HL-60/S4 treated with retinoic acid at 250 ng/mL for 4 days and 3 days (cell line): ENCODE measurements around the gene ISCA1.

Experiments used
- in situ Hi-C: fragments of 300-500 bp; cut with MboI; formaldehyde crosslinking; loops from 2 replicates; pipeline ENCODE4 v1.7.0; 2022; ENCODE audit warnings: low sequenced_read_pairs

The ISCA1 gene

DNA sequence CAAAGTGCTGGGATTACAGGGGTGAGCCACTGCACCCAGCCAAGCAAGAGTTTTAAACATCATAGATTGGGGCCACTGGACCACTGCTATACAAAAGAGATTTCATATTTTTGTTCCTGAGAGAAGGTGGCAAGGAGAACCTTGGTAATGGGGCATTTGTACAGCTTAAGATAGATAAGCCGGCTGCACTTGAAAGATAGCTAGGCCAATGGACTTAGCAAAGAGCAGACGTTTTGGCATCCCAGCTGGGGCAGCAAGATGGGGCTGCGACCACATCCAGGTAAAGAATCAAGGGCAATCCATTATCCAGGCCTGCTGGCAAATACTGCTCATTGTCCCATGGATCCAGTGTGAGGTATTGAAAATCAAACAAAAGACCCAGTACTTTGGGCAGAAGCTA is 3.9 kb upstream of the ISCA1 start:
- in situ Hi-C loops = no loop called here

DNA sequence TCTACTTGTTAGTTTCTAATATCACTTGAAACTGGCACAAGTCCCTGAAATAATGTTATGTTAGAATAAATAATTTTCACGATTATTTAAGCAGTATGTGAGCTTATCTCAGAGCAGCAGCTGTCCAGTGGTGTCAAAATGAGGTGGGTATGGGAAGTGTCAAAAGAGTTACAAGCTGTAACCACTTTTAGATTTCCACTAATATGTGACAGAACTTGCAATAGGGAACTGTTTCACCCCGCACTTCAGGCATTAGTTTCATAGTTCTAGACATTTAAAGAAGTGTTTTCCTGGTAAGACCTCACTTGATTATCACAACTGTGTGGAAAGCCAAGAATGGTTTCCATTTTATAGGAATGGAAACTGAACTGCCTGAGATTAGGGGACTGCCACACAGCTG is 2.9 kb upstream of the ISCA1 start:
- in situ Hi-C loops = no loop called here

DNA sequence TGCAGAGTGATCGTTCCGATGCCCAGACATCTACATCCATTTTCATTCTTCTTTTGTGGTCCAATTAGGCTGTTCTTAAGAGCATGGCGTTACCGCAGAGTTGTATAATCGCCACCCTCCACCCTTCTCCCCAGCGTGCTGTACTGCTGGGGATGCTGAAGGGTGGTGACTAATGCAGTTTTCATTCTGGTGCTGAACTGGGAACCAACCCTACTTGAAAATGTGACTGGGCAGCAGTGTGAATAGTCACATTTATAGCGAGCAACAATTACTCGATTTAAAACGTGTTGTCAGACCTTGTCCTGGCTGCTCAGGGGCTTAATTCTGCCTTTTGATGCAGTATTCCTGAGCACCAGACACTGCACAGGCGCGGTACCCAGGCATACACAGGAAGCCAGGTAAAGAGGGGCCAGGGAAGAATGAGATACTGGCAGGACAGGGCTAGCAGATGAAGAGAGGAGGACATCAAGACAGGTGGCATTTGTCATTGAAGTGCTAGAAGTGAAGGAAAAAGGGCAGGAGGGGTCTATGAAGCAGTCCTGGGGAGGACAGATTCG is 719 bp upstream of the ISCA1 start:
- in situ Hi-C loops = no loop called here

DNA sequence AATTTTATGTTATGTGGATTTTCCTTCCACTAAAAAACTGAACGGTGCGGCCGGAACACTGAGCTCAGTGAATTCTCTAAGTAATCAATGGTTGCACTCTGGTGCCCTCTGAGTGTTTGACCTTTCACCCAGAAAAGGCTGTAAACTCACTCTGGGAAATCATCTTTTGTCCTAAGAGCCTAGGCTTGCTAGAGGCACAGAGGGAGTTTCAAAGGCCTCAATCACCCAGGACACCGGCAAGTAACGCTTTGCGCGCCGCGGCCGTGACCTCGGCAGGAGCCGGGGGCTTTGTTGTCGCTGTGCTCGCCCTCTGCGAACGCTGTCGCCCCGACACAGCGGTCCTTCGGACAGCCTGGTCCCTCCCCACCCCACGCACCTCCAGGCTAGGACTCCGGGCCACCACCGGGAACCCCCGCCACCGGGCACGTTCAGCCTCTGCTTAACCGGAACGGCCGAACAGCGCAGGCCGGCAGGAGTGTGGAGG is 703 bp downstream of the ISCA1 start:
- in situ Hi-C loops = no loop called here

DNA sequence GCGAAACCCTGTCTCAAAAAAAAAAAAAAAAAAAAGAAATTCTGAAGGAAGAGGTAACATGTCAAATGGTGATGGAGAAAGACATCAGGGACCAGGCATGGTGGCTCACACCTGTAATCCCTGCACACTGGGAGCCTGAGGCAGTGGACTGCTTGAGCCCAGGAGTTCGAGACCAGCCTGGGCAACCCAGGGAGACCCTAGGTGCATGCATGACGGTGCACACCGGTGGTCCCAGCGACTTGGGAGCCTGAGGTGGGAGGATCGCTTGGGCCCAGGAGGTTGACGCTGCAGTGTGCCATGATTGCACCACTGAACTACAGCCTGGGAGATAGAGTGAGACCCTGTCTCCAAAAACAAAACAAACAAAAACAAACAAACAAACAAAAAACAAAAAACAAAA is 1.8 kb downstream of the ISCA1 start:
- in situ Hi-C loops = no loop called here

DNA sequence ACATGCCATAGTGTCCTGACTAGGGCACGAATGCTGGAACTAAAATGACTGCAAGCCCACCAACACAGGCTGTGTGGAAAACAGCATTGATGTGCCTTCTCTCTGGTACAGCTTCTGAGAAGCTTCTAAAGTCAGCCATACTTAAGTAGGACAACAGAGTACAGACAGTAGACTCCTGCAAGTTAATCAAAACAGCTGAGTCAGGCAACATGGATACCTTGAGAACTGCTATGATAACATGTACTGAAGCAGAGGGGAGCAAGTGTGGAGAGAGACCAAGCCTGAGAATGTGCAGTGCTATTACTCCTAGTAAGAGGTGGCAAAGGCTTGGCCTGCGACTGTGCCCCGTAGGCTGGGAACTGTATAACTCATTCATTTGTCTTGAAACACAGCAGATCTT is 2.5 kb downstream of the ISCA1 start:
- in situ Hi-C loops = no loop called here

DNA sequence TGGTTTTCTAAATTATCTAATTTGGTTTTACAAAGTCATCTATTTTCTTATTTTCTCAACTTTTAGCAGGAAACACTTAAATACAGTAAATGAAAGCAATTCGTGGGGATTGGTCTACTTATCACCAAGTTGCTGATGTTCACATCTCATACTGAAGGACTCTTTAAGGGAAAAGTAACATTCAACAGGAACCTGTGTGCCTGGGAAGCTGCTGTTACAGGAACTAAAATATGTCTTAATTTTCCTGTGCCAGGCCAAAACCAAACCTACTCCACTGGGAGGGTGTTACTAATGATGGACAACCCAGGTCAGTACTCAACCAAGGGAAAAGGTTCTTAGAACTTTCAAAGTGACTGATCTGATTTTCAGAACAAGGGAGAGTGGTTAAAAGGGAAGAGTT is 5.3 kb downstream of the ISCA1 start:
- in situ Hi-C loops = no loop called here

DNA sequence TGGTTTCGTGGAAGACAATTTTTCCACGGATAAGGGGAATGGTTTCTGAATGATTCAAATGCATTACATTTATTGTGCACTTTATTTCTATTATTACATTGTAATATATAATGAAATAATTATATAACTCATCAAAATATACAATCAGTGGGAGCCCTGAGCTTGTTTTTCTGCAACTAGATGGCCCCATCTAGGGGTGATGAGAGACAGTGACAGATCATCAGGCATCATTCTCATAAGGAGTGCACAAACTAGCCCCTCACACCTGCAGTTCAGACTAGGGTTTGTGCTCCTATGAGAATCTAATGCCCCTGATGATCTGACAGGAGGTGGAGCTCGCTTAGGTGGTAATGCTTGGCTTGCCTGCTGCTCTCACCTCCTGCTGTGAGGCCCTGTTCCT is 6.4 kb downstream of the ISCA1 start:
- in situ Hi-C loops = no loop called here

DNA sequence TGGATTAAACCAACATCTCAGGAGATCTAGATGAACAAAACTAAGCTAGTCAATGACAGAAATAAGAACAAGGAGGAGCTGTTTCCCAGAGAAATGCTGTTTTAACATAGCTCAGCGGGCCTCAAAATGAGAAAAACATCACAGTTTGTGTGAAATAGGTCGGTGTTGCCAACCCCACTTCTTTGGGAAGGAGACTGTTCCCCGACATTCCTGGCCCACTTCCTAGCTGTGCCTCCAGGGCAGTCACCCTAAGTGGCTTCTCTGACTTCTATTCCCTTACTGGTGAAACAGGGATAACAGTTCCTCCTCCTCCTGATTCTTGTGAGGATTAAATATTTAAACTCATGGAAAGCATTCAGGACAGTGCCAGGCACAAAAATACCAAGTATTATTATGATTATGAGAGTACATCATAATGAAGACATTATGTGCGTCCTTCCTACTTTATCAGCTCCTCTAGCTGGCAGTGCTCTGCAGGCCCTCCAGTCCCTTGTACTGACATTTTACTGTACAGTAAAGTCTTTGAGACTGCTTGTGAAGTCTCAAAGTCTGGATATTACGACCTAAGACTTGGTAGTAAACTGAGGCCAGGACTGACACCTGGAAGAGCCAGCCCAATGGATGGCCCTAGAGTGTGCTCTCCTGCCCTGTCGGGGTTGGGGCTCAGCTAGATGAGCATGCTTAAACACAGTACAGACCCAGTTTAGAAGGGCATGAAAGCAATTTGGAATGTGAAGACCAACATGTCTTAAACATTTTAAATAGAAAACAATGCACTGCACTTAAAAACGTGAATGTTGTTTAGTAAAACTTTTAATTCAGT is 7.3 kb downstream of the ISCA1 start:
- in situ Hi-C loops = no loop called here

DNA sequence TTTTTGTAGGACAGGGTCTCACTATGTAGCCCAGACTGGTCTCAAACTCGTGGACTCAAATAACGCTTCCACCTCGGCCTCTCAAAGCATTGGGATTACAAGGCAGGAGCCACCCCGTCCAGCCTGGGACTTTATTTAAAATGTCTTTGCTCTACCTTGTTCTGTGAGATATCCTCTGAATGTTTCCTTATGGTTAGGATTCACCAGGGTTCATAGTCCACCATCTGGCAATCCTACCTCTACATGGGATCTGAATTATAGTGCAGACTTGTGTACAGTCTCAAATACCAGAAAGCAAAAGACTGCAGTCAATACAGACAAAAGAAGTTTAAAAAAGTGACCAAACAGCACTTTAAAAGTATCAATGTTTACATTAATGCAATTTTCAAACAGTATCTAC is 10.1 kb downstream of the ISCA1 start:
- in situ Hi-C loops = no loop called here

DNA sequence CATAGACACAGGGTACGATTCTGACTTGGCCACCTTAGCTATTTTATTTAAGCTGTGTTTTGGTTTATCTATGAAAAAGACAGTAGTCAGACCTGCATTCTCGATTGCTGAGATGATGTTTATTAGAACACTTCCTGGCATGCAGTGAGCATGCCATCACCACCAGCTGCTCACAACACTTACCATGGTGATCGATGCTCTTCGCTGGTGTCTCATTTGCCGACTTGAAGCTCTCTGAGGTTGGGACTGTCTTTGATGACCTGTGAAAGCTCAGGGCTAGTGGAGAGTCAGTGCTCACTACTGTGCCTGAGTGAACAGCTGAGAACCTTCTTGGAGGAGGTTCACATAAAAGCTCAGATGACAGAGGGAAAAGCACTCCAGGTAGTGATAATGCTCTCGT is 18.5 kb downstream of the ISCA1 start:
- in situ Hi-C loops = no loop called here

DNA sequence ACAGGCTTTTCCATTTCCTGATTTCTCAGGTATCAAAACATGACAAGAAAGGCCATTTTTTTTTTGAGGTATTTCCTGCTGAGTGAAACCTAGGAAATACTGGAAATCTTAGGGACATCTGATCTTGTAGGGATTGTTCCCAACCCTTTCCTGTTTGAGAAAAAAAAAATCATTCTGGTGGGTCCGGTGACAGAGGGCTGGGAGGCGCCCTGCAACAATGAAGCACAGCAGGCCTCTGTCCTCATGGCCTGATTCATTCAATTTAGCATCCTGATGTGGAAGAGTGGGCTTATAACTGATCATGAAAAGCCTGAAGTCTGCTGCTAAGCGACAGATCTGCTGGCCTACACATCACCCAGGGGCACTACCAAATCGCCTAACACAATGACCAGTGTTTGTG is 19.8 kb downstream of the ISCA1 start:
- in situ Hi-C loops = no loop called here

DNA sequence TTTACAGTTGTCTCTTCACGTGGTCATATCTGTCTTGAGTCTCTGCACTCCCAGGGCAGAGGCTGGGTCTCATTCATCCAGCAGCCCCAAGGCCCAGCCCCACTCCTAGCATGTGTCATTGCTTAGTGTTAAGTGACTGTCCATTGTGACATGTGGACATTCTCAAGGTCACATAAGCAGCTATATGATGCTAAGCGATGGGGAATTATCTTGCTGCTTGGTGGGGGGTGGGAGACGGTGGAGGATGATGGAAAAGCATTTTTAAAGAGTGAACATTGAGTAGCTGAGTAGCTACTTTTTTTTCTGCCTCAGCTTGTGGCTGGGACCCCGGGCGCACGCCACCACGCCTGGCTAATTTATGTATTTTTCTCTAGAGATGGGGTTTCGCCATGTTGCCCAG is 22.8 kb downstream of the ISCA1 start, which contains the start of gene C9orf153:
Gene C9orf153, minus strand, starts transcription at position 101 of the 400 bp plus-strand sequence. CDS start 30,054 bp downstream, outside the sequence.
- in situ Hi-C loops = no loop called here

DNA sequence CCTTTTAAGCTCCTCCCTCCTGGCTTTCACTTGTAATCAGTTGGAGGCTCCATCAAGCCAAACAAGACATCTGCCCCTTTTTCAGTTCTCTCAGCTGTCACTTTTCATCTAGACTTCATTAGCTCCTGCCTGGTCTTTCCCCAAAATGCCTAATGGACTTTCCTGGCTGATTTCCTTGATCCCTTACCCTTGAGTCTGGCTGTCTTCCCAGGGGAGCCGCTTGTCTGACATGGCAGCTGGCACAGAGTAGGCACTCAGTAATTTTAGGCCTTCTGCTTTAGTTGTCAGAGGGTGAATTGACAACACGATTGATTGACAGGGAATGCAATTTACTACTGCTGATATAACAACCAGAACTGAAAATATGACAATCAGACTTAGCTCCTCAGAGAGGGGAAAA is 24.9 kb downstream of the ISCA1 start:
- in situ Hi-C loops = no loop called here

DNA sequence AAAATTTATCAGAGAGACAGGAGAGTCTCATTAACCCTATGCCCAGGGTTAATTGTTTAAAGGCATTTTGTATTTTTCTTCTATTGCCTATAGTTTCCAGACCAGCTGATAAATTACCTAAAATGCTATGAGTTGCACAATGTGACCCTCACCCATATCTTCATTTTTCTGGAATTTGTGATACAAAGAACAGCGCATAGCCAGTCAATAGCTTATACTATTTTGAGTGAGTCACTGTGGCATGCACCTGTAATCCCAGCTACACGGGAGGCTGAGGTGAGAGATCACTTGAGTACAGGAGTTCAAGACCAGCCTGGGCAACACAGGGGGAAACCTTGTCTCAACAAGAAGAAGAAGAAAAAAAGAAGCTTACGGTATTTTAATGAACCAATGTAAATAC is 25.7 kb downstream of the ISCA1 start:
- in situ Hi-C loops = no loop called here

DNA sequence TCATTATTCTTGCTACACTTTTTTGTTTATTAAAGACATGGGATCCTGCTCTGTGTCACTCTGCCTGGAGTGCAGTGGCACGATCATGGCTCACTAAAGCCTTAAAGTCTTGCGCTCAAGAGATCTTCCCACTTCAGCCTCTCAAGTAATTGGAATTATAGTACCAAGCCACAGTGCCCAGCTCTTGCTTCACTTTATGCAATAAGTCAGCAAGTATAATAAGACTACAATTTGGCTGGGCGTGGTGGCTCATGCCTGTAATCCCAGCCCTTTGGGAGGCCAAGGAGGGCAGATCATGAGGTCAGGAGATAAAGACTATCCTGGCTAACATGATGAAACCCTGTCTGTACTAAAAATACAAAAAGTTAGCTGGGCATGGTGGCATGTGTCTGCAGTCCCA is 28.8 kb downstream of the ISCA1 start:
- in situ Hi-C loops = no loop called here

DNA sequence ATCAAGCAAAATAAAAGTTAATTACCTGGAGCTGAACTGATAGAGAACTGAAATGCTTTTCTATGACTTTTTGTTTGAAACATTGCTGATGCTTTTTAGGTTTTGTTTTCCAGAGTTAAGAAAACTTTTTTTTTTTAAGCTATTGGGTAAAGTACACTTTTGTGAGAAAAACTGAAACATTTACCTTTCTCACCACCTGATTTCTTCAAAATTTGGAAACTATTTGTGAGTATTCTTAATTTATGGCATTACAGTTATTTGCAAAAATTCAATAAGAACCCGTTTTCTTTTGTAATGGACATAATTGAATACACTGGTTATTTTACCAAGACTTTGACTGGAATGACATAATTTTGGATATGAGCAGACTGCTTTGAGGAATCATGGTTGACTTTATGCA is 29.5 kb downstream of the ISCA1 start:
- in situ Hi-C loops = no loop called here

DNA sequence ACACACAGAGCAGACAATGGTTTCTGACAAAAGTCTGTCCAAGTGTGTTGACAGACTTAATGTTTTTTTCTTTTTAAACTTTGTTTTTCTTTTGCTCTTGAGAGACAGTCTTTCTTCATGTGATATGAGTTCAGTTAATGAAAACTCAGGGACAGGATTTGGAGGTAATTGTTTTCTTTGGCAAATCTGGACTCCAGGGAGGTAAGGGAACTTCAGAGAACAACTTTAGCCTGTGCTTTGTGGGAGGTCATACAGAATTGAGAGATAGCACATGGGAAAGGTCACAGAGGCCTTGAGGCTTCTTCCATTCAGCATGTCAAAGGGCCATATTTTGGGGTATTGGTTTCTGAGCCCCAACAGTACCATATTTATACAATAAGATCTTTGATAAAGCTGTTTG is 32.2 kb downstream of the ISCA1 start:
- in situ Hi-C loops = no loop called here

DNA sequence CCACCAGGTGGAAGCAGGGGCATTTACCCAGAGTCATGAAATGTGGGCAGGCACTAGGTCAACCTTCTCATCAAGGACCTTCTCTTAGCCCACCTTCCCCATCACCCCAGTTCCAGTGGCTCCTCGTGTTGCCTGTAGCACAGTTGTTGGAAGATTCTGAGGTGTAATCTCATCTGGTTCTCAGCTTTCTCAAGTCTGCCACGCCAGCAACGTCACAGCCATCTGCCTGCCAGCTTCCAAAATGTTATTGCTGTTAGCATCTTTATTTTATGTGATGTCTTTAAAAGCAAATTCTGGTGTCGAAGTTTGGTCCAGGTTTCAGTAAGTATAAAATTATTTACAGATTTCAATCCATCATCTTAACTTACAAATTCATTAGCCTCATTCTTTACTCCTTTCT is 33.6 kb downstream of the ISCA1 start:
- in situ Hi-C loops = no loop called here

DNA sequence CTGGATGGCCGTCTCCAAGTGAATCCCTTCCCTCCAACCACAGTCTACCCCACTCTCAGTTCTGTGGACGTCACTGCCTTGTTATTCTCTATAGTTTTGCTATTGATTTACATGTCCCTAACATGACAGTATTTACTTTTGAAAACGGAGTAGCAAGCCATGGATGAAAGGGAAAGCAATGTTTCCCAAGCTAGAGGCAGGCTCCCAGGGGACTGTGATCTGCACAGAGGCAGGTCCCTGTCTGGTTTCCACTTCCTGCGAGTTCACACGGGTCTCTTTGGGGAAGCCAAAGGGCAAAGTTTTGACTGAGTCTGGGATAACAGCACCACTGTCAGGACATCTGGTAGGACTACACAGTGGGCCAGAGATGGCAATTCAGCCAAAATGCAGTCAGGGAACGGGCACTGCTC is 35.6 kb downstream of the ISCA1 start:
- in situ Hi-C loops = no loop called here

DNA sequence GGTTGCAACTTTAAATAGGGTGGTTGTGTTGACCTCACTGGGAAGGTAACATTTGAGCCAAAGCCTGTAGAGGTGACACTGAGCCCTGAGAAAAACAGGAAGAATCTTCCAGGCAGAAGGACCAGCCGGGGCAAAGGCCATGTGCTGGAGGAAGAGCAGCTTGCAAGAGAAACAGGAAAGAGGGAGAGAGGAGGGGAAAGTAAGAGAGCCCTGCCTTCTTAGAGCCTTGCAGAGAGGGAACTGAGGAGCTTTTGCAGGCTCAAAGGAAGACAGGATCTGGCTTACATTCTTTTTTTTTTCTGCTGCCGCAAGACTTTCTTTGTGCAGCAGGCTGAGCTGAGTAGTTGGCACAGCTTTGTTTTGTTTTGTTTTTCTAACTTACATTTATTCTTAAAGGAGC is 40.3 kb downstream of the ISCA1 start:
- in situ Hi-C loops = no loop called here

DNA sequence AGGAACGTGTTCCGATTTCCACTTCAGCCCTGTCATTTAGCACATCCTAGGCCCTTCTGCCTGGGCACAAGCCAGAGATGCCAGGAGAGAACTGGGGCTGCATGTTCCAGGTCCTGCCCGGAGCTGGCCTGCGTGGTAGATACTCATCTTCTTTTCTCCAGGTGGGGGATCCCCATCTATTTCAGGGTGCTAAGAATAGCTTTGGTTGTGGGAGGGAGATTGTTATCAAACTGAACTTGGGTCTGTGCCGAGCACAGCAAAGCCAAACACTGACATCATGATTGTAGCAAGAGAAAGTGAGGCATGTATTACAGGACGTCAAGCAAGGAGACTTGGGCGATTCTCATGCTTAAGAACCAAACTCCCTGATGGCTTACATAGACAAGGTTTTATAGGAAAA is 41.1 kb downstream of the ISCA1 start:
- in situ Hi-C loops = no loop called here
